ENCODE measurements around the gene TPMT. TPM values are rescaled to one million over a fixed set of nuclear protein-coding genes. Genes with fewer than 3 reads are reported as not detected.

Gene TPMT
- total RNA-seq, result 18.2 and 35.7 TPM in 2 replicates

GRCh38 chr6:18154507-18155149 is at the start of gene TPMT:
TSS of gene TPMT (minus strand) at chr6:18155077. CDS start at chr6:18149127, 5,950 bp downstream.
- no peak for TF ChIP-seq CTCF (IDR thresholded peaks at IDR 0.05; ENCODE audit: insufficient read depth, low read length, severe bottlenecking)

GRCh38 chr6:18203786-18204185 is 48.9 kb upstream of the TPMT start:
- DNase-seq (ENCODE audit: low read depth) (no peak), FAIRE-seq (no peak)
- TF ChIP-seq CTCF (IDR thresholded peaks at IDR 0.05; ENCODE audit: insufficient read depth, low read length, severe bottlenecking), result no peak
- Histone ChIP-seq H3K4me3 (ENCODE audit: low read depth, low read length) (no peak overlapping the region), H3K27me3 (ENCODE audit: control insufficient read depth, insufficient read depth, low read length) (no peaks in the 10 kb centered on the region), H3K36me3 (ENCODE audit: control insufficient read depth, insufficient read depth, low read length) (peaks cover 8% of the 10 kb centered on the region)

More at GRCh38 chr6:18154507-18155149, at the start of gene TPMT:
- Histone ChIP-seq H3K27me3 (ENCODE audit: control insufficient read depth, insufficient read depth, low read length) (no peaks in the 10 kb centered on the region), H3K4me3 (ENCODE audit: low read depth, low read length) (peak within 1 kb of the TSS; percentile 98), H3K36me3 (ENCODE audit: control insufficient read depth, insufficient read depth, low read length) (no peaks in the 10 kb centered on the region)
- FAIRE-seq (no peak), DNase-seq (ENCODE audit: low read depth) (peak; percentile 71)

- no peak for TF ChIP-seq CTCF (IDR thresholded peaks at IDR 0.05; ENCODE audit: insufficient read depth, low read length, severe bottlenecking)
- no peak for DNase-seq (ENCODE audit: low read depth)
- H3K36me3 ChIP-seq (ENCODE audit: control insufficient read depth, insufficient read depth, low read length), result peaks cover 1% of the 10 kb centered on the region
- H3K27me3 ChIP-seq (ENCODE audit: control insufficient read depth, insufficient read depth, low read length), result no peaks in the 10 kb centered on the region
- FAIRE-seq, result no peak
- no peak overlapping the region for H3K4me3 ChIP-seq (ENCODE audit: low read depth, low read length)
These were observed 37.1 kb upstream of the TPMT start for GRCh38 chr6:18192026-18192425.

GRCh38 chr6:18189196-18189595 is 34.3 kb upstream of the TPMT start:
- DNase-seq (ENCODE audit: low read depth) (no peak), FAIRE-seq (no peak)
- Histone ChIP-seq H3K4me3 (ENCODE audit: low read depth, low read length) (no peak overlapping the region), H3K36me3 (ENCODE audit: control insufficient read depth, insufficient read depth, low read length) (peaks cover 1% of the 10 kb centered on the region), H3K27me3 (ENCODE audit: control insufficient read depth, insufficient read depth, low read length) (no peaks in the 10 kb centered on the region)
- TF ChIP-seq CTCF (IDR thresholded peaks at IDR 0.05; ENCODE audit: insufficient read depth, low read length, severe bottlenecking), result no peak

GRCh38 chr6:18187701-18188100 is 32.8 kb upstream of the TPMT start:
- no peak for TF ChIP-seq CTCF (IDR thresholded peaks at IDR 0.05; ENCODE audit: insufficient read depth, low read length, severe bottlenecking)
- no peak for DNase-seq (ENCODE audit: low read depth)
- H3K4me3 ChIP-seq (ENCODE audit: low read depth, low read length), result no peak overlapping the region
- no peak for FAIRE-seq
- peaks cover 1% of the 10 kb centered on the region for H3K36me3 ChIP-seq (ENCODE audit: control insufficient read depth, insufficient read depth, low read length)
- no peaks in the 10 kb centered on the region for H3K27me3 ChIP-seq (ENCODE audit: control insufficient read depth, insufficient read depth, low read length)

All from bronchial epithelial cell (primary cell).